Lung (tissue), 12 donors: ENCODE measurements around the gene NARF. TPM values are rescaled to one million over a fixed set of nuclear protein-coding genes. Genes with fewer than 3 reads are reported as not detected.

Experiments
- ATAC-seq: fragments of 200-7000 bp; cut with Tn5 transposase; one replicate; pipeline ENCODE4 v1.9.1; 2020; ENCODE audit warnings: moderate number of reproducible peaks; ENCODE audit not compliant: insufficient read depth, low FRiP score
- DNase-seq, 3 donors: peaks; one replicate each; pipeline ENCODE4 v3.0.0-alpha.2; 2013 to 2017
- H3K27ac ChIP-seq, 2 donors: one replicate each; pipeline ENCODE4 v1.5.1; 2013; ENCODE audit warnings: mild to moderate bottlenecking in 2 of 2, moderate library complexity in 2 of 2, control low read depth in 1 of 2, inconsistent platforms in 1 of 2, low read depth in 1 of 2, low read length in 1 of 2
- H3K27me3 ChIP-seq, 3 donors: one replicate each; pipeline ENCODE4 v1.5.1; 2013; ENCODE audit warnings: low read length in 2 of 3; ENCODE audit not compliant: control insufficient read depth in 3 of 3, insufficient read depth in 3 of 3
- H3K36me3 ChIP-seq, 4 donors: one replicate each; pipeline ENCODE4 v1.5.1; 2013; ENCODE audit warnings: low read length in 4 of 4, mild to moderate bottlenecking in 1 of 4, moderate library complexity in 1 of 4; ENCODE audit not compliant: control insufficient read depth in 4 of 4, insufficient read depth in 4 of 4
- H3K4me1 ChIP-seq, 5 donors: one replicate each; pipeline ENCODE4 v1.5.1; 2013; ENCODE audit warnings: low read length in 5 of 5, mild to moderate bottlenecking in 2 of 5, moderate library complexity in 1 of 5; ENCODE audit not compliant: control insufficient read depth in 5 of 5, insufficient read depth in 5 of 5
- H3K4me3 ChIP-seq: one replicate; pipeline ENCODE4 v1.5.1; 2013; ENCODE audit warnings: mild to moderate bottlenecking, control low read depth, moderate library complexity
- H3K9ac ChIP-seq, 2 donors: one replicate each; pipeline ENCODE4 v1.5.1; 2013; ENCODE audit warnings: low read length in 2 of 2, control low read depth in 1 of 2; ENCODE audit not compliant: insufficient read depth in 1 of 2
- H3K9me3 ChIP-seq, 4 donors: one replicate each; pipeline ENCODE4 v1.5.1; 2013; ENCODE audit warnings: low read length in 3 of 4, mild to moderate bottlenecking in 1 of 4, moderate library complexity in 1 of 4; ENCODE audit not compliant: control insufficient read depth in 4 of 4, insufficient read depth in 3 of 4
- CTCF ChIP-seq: IDR thresholded peaks from 2 replicates; pipeline ENCODE4 v1.5.1; 2012; ENCODE audit warnings: mild to moderate bottlenecking; ENCODE audit errors: control extremely low read depth, extremely low read depth
- WGBS, 2 donors: extraction: QIAGEN DNeasy Blood & Tissue Kit; methylation state at CpG; one replicate each; pipeline ENCODE4 v1.1.7; 2013; 5-methylcytosine and 5-hydroxymethylcytosine counted together
- polyA plus RNA-seq, 2 donors: library from polyadenylated mRNA; stranded (reverse); fragments of 200-250 nt; gene quantifications; one replicate each; pipeline ENCODE4 v1.2.1, GENCODE V29; 2013
- total RNA-seq, 2 donors: library from RNA; depleted of rRNA in 1 of 2; stranded (reverse); fragments of >200 nt in 1 of 2; gene quantifications; one replicate each; pipeline ENCODE4 v1.2.1, GENCODE V29; 2014 to 2021
- donor health status: control.
- donor health status: control.
- donor health status: Bipolar disorder and iron deficiency.
- donor health status: healthy.
- donor health status: DM: yes; HTN: yes; CAD: no.

Gene NARF
- total and polyA plus RNA-seq, 4 donors, result 54.7 to 60.1 (median 58.7) TPM

GRCh38 chr17:82491533-82491932 is 33.0 kb downstream of the NARF start:
- H3K27ac ChIP-seq, result no peak overlapping the region
- H3K4me1 ChIP-seq, result peaks cover 0 to 6% (median 0%) of the 10 kb centered on the region in 5 donors
- WGBS, 2 donors, result 88 to 94% methylated on average over 15 of the region's 15 CpGs
- H3K4me3 ChIP-seq, result no peak overlapping the region
- H3K36me3 ChIP-seq, result peaks cover 0 to 19% (median 6%) of the 10 kb centered on the region in 4 donors
- no peak overlapping the region for H3K9ac ChIP-seq
- no peaks in the 10 kb centered on the region for H3K27me3 ChIP-seq
- ATAC-seq (no peak), DNase-seq (no peak)
- TF ChIP-seq CTCF, result no peak
- H3K9me3 ChIP-seq, result no peaks in the 10 kb centered on the region

- Histone ChIP-seq H3K4me3 (no peak overlapping the region), H3K9me3 (no peaks in the 10 kb centered on the region), H3K27me3 (no peaks in the 10 kb centered on the region), H3K9ac (no peak overlapping the region), H3K36me3 (peaks cover 0 to 13% (median 2%) of the 10 kb centered on the region in 4 donors), H3K4me1 (peaks cover 0 to 8% (median 0%) of the 10 kb centered on the region in 5 donors), H3K27ac (no peak overlapping the region)
- DNase-seq (no peak), ATAC-seq (no peak)
- TF ChIP-seq CTCF, result no peak
- WGBS, 2 donors, result 85 to 89% methylated on average over 13 of the region's 13 CpGs
Observed at GRCh38 chr17:82492643-82493225, 34.2 kb downstream of the NARF start.

- TF ChIP-seq CTCF, result no peak
- ATAC-seq (no peak), DNase-seq (no peak)
- Histone ChIP-seq H3K9me3 (no peaks in the 10 kb centered on the region), H3K4me1 (peaks cover 0 to 11% (median 0%) of the 10 kb centered on the region in 5 donors), H3K27me3 (no peaks in the 10 kb centered on the region), H3K36me3 (peaks cover 0 to 10% (median 2%) of the 10 kb centered on the region in 4 donors), H3K4me3 (no peak overlapping the region), H3K27ac (no peak overlapping the region), H3K9ac (no peak overlapping the region)
- WGBS, 2 donors, result 80 to 89% methylated on average over 12 of the region's 12 CpGs
Observed at GRCh38 chr17:82493226-82493781, 34.8 kb downstream of the NARF start.
